Regular cardiac myocyte (primary cell): ENCODE data around the gene BBS5. TPM values are rescaled to one million over a fixed set of nuclear protein-coding genes. Genes with fewer than 3 reads are reported as not detected.

Source experiments
- total RNA-seq: library from RNA; depleted of rRNA; stranded (reverse); fragments of >200 nt; gene quantifications from 2 replicates; pipeline ENCODE4 v1.2.3, GENCODE V29; 2014

The BBS5 gene
- total RNA-seq, result 2.9 and 5.4 TPM in 2 replicates

GRCh38 chr2:169479257-169480078 is at the start of gene BBS5:
BBS5 (plus strand) TSS chr2:169479494; CDS start chr2:169479554, 60 bp downstream.

DNA sequence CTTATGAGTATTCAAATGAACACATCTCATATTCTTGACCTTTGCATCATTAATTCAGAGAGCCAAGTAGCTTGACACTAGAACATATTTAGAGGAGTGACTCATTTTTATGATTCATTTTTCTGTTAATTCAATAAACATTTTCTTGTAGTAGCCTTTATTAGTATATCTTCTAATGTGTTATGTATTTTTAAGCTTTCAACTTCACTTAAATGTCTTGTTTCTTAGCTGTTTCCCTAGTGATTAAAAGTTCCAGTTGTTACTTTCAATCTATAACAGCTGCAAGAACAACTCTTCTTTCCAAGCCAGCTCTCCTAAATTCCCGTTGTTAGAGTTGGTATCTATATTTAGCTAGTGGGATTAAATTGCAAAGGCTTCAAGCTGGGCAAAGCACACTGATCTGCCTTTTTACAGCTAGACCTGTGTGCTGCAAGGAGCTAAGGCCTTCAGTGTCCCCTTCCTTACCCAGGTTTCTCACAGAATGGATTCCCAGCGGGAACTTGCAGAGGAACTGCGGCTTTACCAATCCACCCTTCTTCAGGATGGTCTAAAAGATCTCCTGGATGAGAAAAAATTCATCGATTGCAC is 30.1 kb downstream of the BBS5 start, which contains the start of gene KLHL41:
Gene KLHL41 (plus strand): TSS at position 405 of the 588 bp plus-strand sequence. CDS start 77 bp downstream, at position 482.

Other genes starting within 250 kb of the BBS5 start
- gene LRP2, start 117.0 kb upstream of the BBS5 start, total RNA-seq, result under 0.01 TPM in 1 of 2 replicates, not detected in the other
- gene KLHL41, start 30.2 kb downstream of the BBS5 start, total RNA-seq, result 0.38 and 0.85 TPM in 2 replicates
- 19.0 and 21.4 TPM in 2 replicates for gene FASTKD1, start 94.4 kb downstream of the BBS5 start, total RNA-seq
- 21.5 and 35.0 TPM in 2 replicates for gene PPIG, start 104.9 kb downstream of the BBS5 start, total RNA-seq
- gene CFAP210, start 214.9 kb downstream of the BBS5 start, total RNA-seq, result under 0.01 TPM in 1 of 2 replicates, not detected in the other
- 1.3 and 2.8 TPM in 2 replicates for gene PHOSPHO2, start 215.0 kb downstream of the BBS5 start, total RNA-seq